ENCODE data around the gene LIX1.
"Not testable (repeated sequence)": the region's sequence is repeated elsewhere in the genome, so short reads cannot be mapped to it uniquely, and the experiment has no call there.

The LIX1 gene

DNA sequence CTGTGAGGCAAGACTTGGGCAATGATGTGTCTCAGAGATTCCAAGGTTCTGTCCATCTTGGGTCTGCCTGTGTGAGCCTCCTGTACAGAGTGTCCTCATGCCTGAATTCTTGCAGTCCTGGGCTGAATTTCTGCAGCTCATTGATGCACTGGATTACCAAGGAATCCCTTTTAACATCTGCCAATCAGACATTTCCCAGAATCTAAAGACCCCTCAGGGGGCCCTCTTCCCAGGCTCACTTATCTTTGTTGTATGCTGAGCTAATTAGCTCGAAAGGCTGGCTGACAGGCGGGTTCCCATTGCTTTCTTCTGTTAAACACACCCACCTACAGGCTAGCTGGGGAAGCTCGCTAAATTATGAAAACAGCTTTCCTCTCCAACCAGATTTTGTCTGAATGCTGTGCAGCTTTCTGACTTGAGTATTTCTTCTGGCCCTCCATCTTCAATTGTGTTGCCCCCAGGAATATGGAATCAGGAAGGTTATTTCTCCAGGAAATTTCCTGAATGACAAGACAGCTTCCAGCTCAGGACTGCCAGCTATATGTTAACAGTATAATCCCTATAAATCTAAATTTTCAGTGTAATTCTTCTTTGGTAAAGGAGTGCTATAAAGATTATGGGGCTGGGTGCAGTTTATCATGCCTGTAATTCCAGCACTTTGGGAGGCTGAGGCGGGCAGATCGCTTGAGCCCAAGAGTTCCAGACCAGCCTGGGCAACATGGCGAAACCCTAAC is at the start of gene LIX1:
Gene LIX1, minus strand, starts transcription at position 91 of the 734 bp plus-strand sequence. Its CDS starts 35 bp downstream, at position 56.
- in situ Hi-C loops (cut with MboI; ENCODE audit: low pct_unique_long_range_greater_than_20kb, low sequenced_read_pairs) = no loop called here

DNA sequence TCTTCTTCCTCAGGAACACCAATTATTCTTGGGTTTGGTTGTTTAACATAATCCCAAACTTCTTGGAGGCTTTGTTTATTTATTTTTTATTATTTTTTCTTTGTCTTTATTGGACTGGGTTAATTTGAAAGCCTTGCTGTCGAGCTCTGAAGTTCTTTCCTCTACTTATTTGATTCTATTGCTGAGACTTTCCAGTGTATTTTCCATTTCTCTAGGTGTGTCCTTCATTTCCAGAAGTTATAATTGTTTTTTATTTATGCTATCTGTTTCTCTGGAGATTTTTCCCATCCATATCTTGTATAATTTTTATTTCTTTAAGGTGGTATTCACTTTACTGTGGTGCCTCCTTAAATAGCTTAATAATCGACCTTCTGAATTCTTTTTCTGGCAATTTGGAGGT is 49.5 kb upstream of the LIX1 start:
- in situ Hi-C loops (cut with MboI; ENCODE audit: low pct_unique_long_range_greater_than_20kb, low sequenced_read_pairs) = no loop called here
- DNase-seq = no peak

More for the DNA sequence above, at the start of gene LIX1:
- peak; percentile 59 for DNase-seq

- in situ Hi-C loops (cut with MboI; ENCODE audit: low pct_unique_long_range_greater_than_20kb, low sequenced_read_pairs); DNase-seq: not testable (repeated sequence)
Measured at GRCh38 chr5:97189523-97189922, 47.1 kb upstream of the LIX1 start.

GRCh38 chr5:97183930-97184213 is 41.5 kb upstream of the LIX1 start:
- in situ Hi-C loops (cut with MboI; ENCODE audit: low pct_unique_long_range_greater_than_20kb, low sequenced_read_pairs) = no loop called here
- DNase-seq = no peak

DNA sequence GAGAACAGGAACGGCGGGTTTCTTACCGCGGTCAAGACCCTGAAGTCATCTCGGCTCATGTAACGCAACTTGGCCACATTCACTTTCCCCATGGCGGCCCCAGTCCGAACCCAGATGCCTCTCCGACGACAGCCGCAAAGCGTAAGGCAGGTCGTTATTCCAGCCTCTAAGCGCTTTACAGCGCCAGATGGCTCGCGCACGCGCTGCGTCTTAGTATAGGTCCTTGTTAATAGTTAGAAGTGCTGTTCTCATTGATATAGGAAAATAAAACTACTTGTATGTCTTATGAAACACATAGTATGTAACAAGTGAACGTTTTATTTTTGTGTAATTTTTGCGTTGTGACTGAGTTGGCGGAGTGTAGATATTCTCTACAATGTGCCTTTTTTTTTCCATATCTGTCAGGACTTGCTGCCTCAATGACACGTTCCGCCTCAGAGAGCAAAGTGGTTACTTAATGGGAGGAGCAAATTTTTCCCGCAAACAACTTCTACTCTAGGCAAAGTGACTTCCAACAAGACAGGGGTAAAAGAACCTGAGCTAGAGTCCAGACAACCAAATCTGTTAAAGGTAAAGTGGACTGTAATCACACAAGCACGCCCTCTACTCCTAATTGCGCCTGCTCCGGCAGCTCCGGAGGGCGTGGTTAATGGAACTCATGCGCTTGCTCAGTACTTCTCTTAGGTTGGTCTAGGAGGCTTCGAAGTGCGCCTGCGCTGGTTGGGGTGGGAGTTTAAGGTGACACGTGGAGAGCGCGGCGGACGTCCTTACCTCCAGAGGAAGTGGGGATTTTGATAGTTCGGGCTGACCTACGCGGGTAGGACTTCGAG is 40.9 kb upstream of the LIX1 start, which contains the start of gene RIOK2:
Gene RIOK2, minus strand, starts transcription at position 148 of the 830 bp plus-strand sequence. Its CDS starts 56 bp downstream, at position 92.
- peak; percentile 97 for DNase-seq
- in situ Hi-C loops (cut with MboI; ENCODE audit: low pct_unique_long_range_greater_than_20kb, low sequenced_read_pairs) = no loop called here

- DNase-seq = no peak
- in situ Hi-C loops (cut with MboI; ENCODE audit: low pct_unique_long_range_greater_than_20kb, low sequenced_read_pairs) = no loop called here
Measured at GRCh38 chr5:97182571-97183099, 40.2 kb upstream of the LIX1 start.

DNA sequence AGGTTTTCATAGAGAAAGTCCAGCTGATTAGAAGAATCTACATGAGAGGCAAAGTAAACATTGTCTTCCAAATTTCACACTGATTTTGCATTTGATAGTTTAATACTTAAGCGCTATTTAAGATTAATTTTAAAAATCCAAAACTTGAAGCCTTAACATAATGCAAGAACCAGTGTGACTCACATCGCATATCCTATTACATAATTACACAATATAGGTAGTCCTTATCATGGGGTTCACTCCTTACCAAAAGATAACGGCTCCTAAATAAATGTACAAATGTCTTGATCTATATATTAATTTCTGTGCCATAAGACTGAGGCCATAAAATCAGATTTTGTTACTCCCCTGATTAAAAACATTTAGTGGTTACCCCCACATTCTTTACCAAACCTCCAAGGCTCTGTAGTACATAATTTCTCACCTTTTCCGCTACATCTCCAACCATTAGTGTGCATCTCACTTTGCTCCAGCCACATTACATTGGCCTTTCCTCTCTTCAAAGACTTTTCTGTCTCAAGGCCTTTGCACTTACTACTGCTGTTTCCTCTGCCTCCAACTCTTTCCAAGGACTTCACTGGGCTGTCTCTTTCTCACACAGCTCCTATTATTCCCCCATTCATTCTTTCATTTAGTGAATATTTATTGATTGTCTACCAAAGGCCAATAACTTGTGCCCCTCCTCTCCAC is 39.6 kb upstream of the LIX1 start:
- in situ Hi-C loops (cut with MboI; ENCODE audit: low pct_unique_long_range_greater_than_20kb, low sequenced_read_pairs) = no loop called here
- DNase-seq = no peak

DNA sequence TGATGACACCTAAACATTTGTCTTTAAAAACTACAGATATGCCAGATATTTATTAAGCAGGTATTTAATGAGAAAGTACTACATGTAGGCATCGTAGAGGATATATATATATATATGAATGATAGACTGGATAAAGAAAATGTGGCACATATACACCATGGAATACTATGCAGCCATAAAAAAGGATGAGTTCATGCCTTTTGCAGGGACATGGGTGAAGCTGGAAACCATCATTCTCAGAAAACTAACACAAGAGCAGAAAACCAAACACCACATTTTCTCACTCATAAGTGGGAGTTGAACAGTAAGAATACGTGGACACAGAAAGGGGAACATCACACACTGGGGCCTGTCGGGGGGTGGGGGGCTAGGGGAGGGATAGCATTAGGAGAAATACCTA is 37.0 kb upstream of the LIX1 start:
- in situ Hi-C loops (cut with MboI; ENCODE audit: low pct_unique_long_range_greater_than_20kb, low sequenced_read_pairs); DNase-seq: not testable (repeated sequence)

GRCh38 chr5:97172227-97172626 is 29.8 kb upstream of the LIX1 start:
- in situ Hi-C loops (cut with MboI; ENCODE audit: low pct_unique_long_range_greater_than_20kb, low sequenced_read_pairs) = loop anchor here (25.0 kb wide), 2 partner anchors 410 to 560 kb away; no protein-coding TSS in a partner anchor
- no peak for DNase-seq

DNA sequence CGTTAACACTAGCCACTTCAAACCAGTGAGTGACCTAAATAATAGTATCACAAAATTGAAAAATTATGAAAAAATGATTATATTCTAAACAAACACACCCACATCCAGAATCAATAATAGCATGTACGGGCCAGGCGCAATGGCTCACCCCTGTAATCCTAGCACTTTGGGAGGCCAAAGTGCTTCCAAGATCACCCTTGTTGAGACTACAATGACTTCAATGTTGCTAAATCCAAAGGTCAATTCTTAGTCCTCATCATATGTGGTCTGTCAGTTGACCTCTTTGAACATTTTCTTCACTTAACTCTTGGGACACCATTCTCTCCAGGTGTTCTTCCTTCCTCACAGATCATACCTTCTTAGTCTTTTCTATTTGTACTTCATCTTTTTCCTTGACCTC is 29.3 kb upstream of the LIX1 start:
- in situ Hi-C loops (cut with MboI; ENCODE audit: low pct_unique_long_range_greater_than_20kb, low sequenced_read_pairs) = loop anchor here (25.0 kb wide), 2 partner anchors 409 to 559 kb away; no protein-coding TSS in a partner anchor
- no peak for DNase-seq

GRCh38 chr5:97167435-97167834 is 25.0 kb upstream of the LIX1 start:
- in situ Hi-C loops (cut with MboI; ENCODE audit: low pct_unique_long_range_greater_than_20kb, low sequenced_read_pairs) = loop anchor here (25.0 kb wide), 2 partner anchors 405 to 555 kb away; no protein-coding TSS in a partner anchor
- DNase-seq = no peak

- no peak for DNase-seq
Measured at GRCh38 chr5:97165726-97166125, 23.3 kb upstream of the LIX1 start.

DNA sequence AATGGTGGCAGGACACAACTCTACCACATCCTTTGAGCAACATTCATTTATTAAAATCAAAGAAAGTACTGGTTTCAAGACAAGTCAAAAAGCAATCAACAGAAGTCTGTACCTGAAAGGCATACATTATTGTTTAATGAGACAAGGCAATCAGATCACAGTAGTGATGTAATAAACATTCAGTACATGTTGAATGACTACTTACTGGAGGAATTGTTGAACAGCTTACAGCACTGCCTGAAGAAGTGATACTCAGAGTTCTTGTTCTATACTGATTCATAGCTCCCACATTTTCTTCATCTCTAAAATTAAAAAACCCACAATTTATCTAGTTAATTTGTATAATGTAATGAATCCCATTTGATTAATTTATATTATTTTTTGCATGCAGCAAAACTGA is 22.4 kb upstream of the LIX1 start:
- in situ Hi-C loops (cut with MboI; ENCODE audit: low pct_unique_long_range_greater_than_20kb, low sequenced_read_pairs) = loop anchor here (25.0 kb wide), 2 partner anchors 403 to 553 kb away; no protein-coding TSS in a partner anchor

More at GRCh38 chr5:97165726-97166125, 23.3 kb upstream of the LIX1 start:
- in situ Hi-C loops (cut with MboI; ENCODE audit: low pct_unique_long_range_greater_than_20kb, low sequenced_read_pairs) = loop anchor here (25.0 kb wide), 2 partner anchors 403 to 553 kb away; no protein-coding TSS in a partner anchor

DNA sequence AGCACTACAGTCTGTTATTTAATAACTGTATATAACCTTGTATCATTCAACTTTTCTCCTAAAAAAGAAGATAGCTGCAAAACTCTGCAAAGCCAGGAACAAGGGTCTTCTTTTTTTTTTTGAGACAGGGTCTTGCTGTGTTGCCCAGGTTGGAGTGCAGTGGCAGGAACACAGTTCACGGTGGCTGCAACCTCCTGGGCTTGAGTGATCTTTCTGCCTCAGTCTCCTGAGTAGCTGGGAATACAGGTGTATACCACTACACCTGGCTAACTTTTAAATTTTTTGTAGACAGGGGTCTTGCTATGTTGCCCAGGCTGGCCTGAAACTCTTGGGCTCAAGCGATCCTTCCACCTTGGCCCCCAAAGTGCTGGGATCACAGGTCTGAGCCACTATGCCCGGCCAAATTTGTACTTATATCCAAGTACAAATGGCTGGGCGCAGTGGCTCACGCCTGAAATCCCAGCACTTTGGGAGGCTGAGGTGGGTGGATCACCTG is 21.4 kb upstream of the LIX1 start:
- no peak for DNase-seq
- in situ Hi-C loops (cut with MboI; ENCODE audit: low pct_unique_long_range_greater_than_20kb, low sequenced_read_pairs) = loop anchor here (25.0 kb wide), 2 partner anchors 402 to 552 kb away; no protein-coding TSS in a partner anchor

More for the DNA sequence above, 22.4 kb upstream of the LIX1 start:
- no peak for DNase-seq

- DNase-seq = peak; percentile 40
- in situ Hi-C loops (cut with MboI; ENCODE audit: low pct_unique_long_range_greater_than_20kb, low sequenced_read_pairs) = loop anchor here (25.0 kb wide), 2 partner anchors 401 to 551 kb away; no protein-coding TSS in a partner anchor
Measured at GRCh38 chr5:97163360-97163764, 21.0 kb upstream of the LIX1 start.

GRCh38 chr5:97162045-97162444 is 19.6 kb upstream of the LIX1 start:
- peak; percentile 75 for DNase-seq
- in situ Hi-C loops (cut with MboI; ENCODE audit: low pct_unique_long_range_greater_than_20kb, low sequenced_read_pairs) = loop anchor here (25.0 kb wide), 2 partner anchors 400 to 550 kb away; no protein-coding TSS in a partner anchor

DNA sequence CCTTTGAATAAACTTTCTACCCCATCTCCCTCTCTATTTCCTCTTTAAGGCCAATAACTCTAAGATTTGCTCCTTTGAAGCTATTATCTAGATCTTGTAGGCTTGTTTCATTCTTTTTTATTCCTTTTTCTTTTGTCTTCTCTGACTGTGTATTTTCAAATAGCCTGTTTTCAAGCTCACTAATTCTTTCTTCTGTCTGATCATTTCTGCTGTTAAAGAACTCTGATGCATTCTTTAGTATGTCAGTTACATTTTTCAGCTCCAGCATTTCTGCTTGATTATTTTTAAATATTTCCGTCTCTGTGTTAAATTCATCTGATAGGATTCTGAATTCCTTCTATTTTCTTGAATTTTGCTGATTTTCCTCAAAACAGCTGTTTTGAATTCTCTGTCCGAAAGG is 15.3 kb upstream of the LIX1 start:
- in situ Hi-C loops (cut with MboI; ENCODE audit: low pct_unique_long_range_greater_than_20kb, low sequenced_read_pairs) = loop anchor here (25.0 kb wide), 2 partner anchors 395 to 545 kb away; no protein-coding TSS in a partner anchor
- DNase-seq = no peak

DNA sequence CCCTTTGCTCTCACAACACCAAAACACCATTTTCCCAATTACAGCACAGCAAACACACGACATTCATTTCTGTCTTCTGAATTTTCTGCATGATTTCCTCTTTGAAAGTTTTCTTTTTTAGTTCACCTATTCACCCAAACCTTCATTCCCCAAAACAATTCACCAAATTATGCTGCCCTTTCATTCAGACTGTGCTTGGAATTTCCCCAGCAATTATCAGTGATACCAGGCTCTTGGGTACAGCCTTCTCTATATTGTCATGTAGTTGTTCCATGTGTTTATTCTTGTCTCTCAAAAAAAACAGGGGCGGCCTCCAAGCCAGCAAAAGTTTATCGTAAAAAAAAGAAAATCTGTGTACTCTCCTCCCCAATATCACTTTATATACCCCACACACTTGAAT is 9.0 kb upstream of the LIX1 start:
- DNase-seq = no peak
- in situ Hi-C loops (cut with MboI; ENCODE audit: low pct_unique_long_range_greater_than_20kb, low sequenced_read_pairs) = loop anchor here (25.0 kb wide), 2 partner anchors 389 to 539 kb away; no protein-coding TSS in a partner anchor

All from KBM-7 (cell line).